ENCODE data around the gene CLDN14. TPM values are rescaled to one million over a fixed set of nuclear protein-coding genes. Genes with fewer than 3 reads are reported as not detected.

Gene CLDN14
- total RNA-seq, 1 donor from 2014 or later, result 3.7 TPM

GRCh38 chr21:36485476-36485875 lies 5.6 kb upstream of the CLDN14 start:
- H3K4me1 ChIP-seq (ENCODE audit: control insufficient read depth in 3 of 3, insufficient read depth in 3 of 3, low read length in 3 of 3), result no peaks in the 10 kb centered on the region
- H3K36me3 ChIP-seq (ENCODE audit: control insufficient read depth in 3 of 3, insufficient read depth in 3 of 3, low read length in 3 of 3), result peaks cover 0 to 2% (median 0%) of the 10 kb centered on the region in 3 donors
- no peak overlapping the region for H3K4me3 ChIP-seq (ENCODE audit: low read length in 3 of 3)
- H3K9ac ChIP-seq (ENCODE audit: low read depth in 1 of 3, low read length in 3 of 3), result no peak overlapping the region
- no peaks in the 10 kb centered on the region for H3K9me3 ChIP-seq (ENCODE audit: control insufficient read depth in 3 of 3, low read length in 3 of 3)
- no peaks in the 10 kb centered on the region for H3K27me3 ChIP-seq (ENCODE audit: control insufficient read depth in 3 of 3, insufficient read depth in 3 of 3, low read length in 3 of 3)
- H3K27ac ChIP-seq (ENCODE audit: low read depth, low read length), result no peak overlapping the region

- no peak overlapping the region for H3K27ac ChIP-seq (ENCODE audit: low read depth, low read length)
- no peaks in the 10 kb centered on the region for H3K9me3 ChIP-seq (ENCODE audit: control insufficient read depth in 3 of 3, low read length in 3 of 3)
- no peak overlapping the region for H3K9ac ChIP-seq (ENCODE audit: low read depth in 1 of 3, low read length in 3 of 3)
- H3K27me3 ChIP-seq (ENCODE audit: control insufficient read depth in 3 of 3, insufficient read depth in 3 of 3, low read length in 3 of 3), result no peaks in the 10 kb centered on the region
- peaks cover 0 to 2% (median 0%) of the 10 kb centered on the region in 3 donors for H3K36me3 ChIP-seq (ENCODE audit: control insufficient read depth in 3 of 3, insufficient read depth in 3 of 3, low read length in 3 of 3)
- no peak overlapping the region for H3K4me3 ChIP-seq (ENCODE audit: low read length in 3 of 3)
- peaks cover 0 to 7% (median 6%) of the 10 kb centered on the region in 3 donors for H3K4me1 ChIP-seq (ENCODE audit: control insufficient read depth in 3 of 3, insufficient read depth in 3 of 3, low read length in 3 of 3)
Observed at GRCh38 chr21:36483095-36483494, 3.2 kb upstream of the CLDN14 start.

GRCh38 chr21:36482673-36483072 lies 2.8 kb upstream of the CLDN14 start:
- Histone ChIP-seq H3K4me1 (ENCODE audit: control insufficient read depth in 3 of 3, insufficient read depth in 3 of 3, low read length in 3 of 3) (peaks cover 0 to 7% (median 6%) of the 10 kb centered on the region in 3 donors), H3K36me3 (ENCODE audit: control insufficient read depth in 3 of 3, insufficient read depth in 3 of 3, low read length in 3 of 3) (peaks cover 0 to 2% (median 0%) of the 10 kb centered on the region in 3 donors), H3K9me3 (ENCODE audit: control insufficient read depth in 3 of 3, low read length in 3 of 3) (no peaks in the 10 kb centered on the region), H3K9ac (ENCODE audit: low read depth in 1 of 3, low read length in 3 of 3) (no peak overlapping the region), H3K27ac (ENCODE audit: low read depth, low read length) (no peak overlapping the region), H3K4me3 (ENCODE audit: low read length in 3 of 3) (no peak overlapping the region), H3K27me3 (ENCODE audit: control insufficient read depth in 3 of 3, insufficient read depth in 3 of 3, low read length in 3 of 3) (no peaks in the 10 kb centered on the region)

GRCh38 chr21:36482181-36482580 lies 2.3 kb upstream of the CLDN14 start:
- no peaks in the 10 kb centered on the region for H3K27me3 ChIP-seq (ENCODE audit: control insufficient read depth in 3 of 3, insufficient read depth in 3 of 3, low read length in 3 of 3)
- H3K36me3 ChIP-seq (ENCODE audit: control insufficient read depth in 3 of 3, insufficient read depth in 3 of 3, low read length in 3 of 3), result peaks cover 0 to 2% (median 0%) of the 10 kb centered on the region in 3 donors
- no peak overlapping the region for H3K27ac ChIP-seq (ENCODE audit: low read depth, low read length)
- H3K9me3 ChIP-seq (ENCODE audit: control insufficient read depth in 3 of 3, low read length in 3 of 3), result no peaks in the 10 kb centered on the region
- no peak overlapping the region for H3K4me3 ChIP-seq (ENCODE audit: low read length in 3 of 3)
- H3K4me1 ChIP-seq (ENCODE audit: control insufficient read depth in 3 of 3, insufficient read depth in 3 of 3, low read length in 3 of 3), result peaks cover 0 to 7% (median 6%) of the 10 kb centered on the region in 3 donors
- no peak overlapping the region for H3K9ac ChIP-seq (ENCODE audit: low read depth in 1 of 3, low read length in 3 of 3)

- no peaks in the 10 kb centered on the region for H3K9me3 ChIP-seq (ENCODE audit: control insufficient read depth in 3 of 3, low read length in 3 of 3)
- H3K4me3 ChIP-seq (ENCODE audit: low read length in 3 of 3), result no peak overlapping the region
- H3K27ac ChIP-seq (ENCODE audit: low read depth, low read length), result no peak overlapping the region
- H3K36me3 ChIP-seq (ENCODE audit: control insufficient read depth in 3 of 3, insufficient read depth in 3 of 3, low read length in 3 of 3), result peaks cover 0 to 2% (median 0%) of the 10 kb centered on the region in 3 donors
- peaks cover 0 to 9% (median 7%) of the 10 kb centered on the region in 3 donors for H3K4me1 ChIP-seq (ENCODE audit: control insufficient read depth in 3 of 3, insufficient read depth in 3 of 3, low read length in 3 of 3)
- no peak overlapping the region for H3K9ac ChIP-seq (ENCODE audit: low read depth in 1 of 3, low read length in 3 of 3)
- no peaks in the 10 kb centered on the region for H3K27me3 ChIP-seq (ENCODE audit: control insufficient read depth in 3 of 3, insufficient read depth in 3 of 3, low read length in 3 of 3)
Observed at GRCh38 chr21:36481639-36482038, 1.7 kb upstream of the CLDN14 start.

GRCh38 chr21:36480618-36481017 lies 696 bp upstream of the CLDN14 start:
- no peaks in the 10 kb centered on the region for H3K9me3 ChIP-seq (ENCODE audit: control insufficient read depth in 3 of 3, low read length in 3 of 3)
- no peak overlapping the region for H3K4me3 ChIP-seq (ENCODE audit: low read length in 3 of 3)
- peaks cover 0 to 9% (median 7%) of the 10 kb centered on the region in 3 donors for H3K4me1 ChIP-seq (ENCODE audit: control insufficient read depth in 3 of 3, insufficient read depth in 3 of 3, low read length in 3 of 3)
- H3K9ac ChIP-seq (ENCODE audit: low read depth in 1 of 3, low read length in 3 of 3), result no peak overlapping the region
- H3K36me3 ChIP-seq (ENCODE audit: control insufficient read depth in 3 of 3, insufficient read depth in 3 of 3, low read length in 3 of 3), result peaks cover 0 to 2% (median 0%) of the 10 kb centered on the region in 3 donors
- no peaks in the 10 kb centered on the region for H3K27me3 ChIP-seq (ENCODE audit: control insufficient read depth in 3 of 3, insufficient read depth in 3 of 3, low read length in 3 of 3)
- H3K27ac ChIP-seq (ENCODE audit: low read depth, low read length), result no peak overlapping the region

- Histone ChIP-seq H3K9me3 (ENCODE audit: control insufficient read depth in 3 of 3, low read length in 3 of 3) (no peaks in the 10 kb centered on the region), H3K27me3 (ENCODE audit: control insufficient read depth in 3 of 3, insufficient read depth in 3 of 3, low read length in 3 of 3) (peaks cover 0 to 2% (median 0%) of the 10 kb centered on the region in 3 donors), H3K36me3 (ENCODE audit: control insufficient read depth in 3 of 3, insufficient read depth in 3 of 3, low read length in 3 of 3) (peaks cover 0 to 2% (median 0%) of the 10 kb centered on the region in 3 donors), H3K9ac (ENCODE audit: low read depth in 1 of 3, low read length in 3 of 3) (no peak overlapping the region), H3K4me3 (ENCODE audit: low read length in 3 of 3) (no peak overlapping the region), H3K4me1 (ENCODE audit: control insufficient read depth in 3 of 3, insufficient read depth in 3 of 3, low read length in 3 of 3) (peaks cover 0 to 9% (median 7%) of the 10 kb centered on the region in 3 donors), H3K27ac (ENCODE audit: low read depth, low read length) (no peak overlapping the region)
Observed at GRCh38 chr21:36478941-36479340, 981 bp downstream of the CLDN14 start.

GRCh38 chr21:36478207-36478701 lies 1.7 kb downstream of the CLDN14 start:
- H3K4me1 ChIP-seq (ENCODE audit: control insufficient read depth in 3 of 3, insufficient read depth in 3 of 3, low read length in 3 of 3), result peaks cover 0 to 9% (median 7%) of the 10 kb centered on the region in 3 donors
- no peak overlapping the region for H3K4me3 ChIP-seq (ENCODE audit: low read length in 3 of 3)
- H3K27me3 ChIP-seq (ENCODE audit: control insufficient read depth in 3 of 3, insufficient read depth in 3 of 3, low read length in 3 of 3), result peaks cover 0 to 2% (median 0%) of the 10 kb centered on the region in 3 donors
- peaks cover 0 to 2% (median 0%) of the 10 kb centered on the region in 3 donors for H3K36me3 ChIP-seq (ENCODE audit: control insufficient read depth in 3 of 3, insufficient read depth in 3 of 3, low read length in 3 of 3)
- no peak overlapping the region for H3K27ac ChIP-seq (ENCODE audit: low read depth, low read length)
- H3K9me3 ChIP-seq (ENCODE audit: control insufficient read depth in 3 of 3, low read length in 3 of 3), result no peaks in the 10 kb centered on the region
- no peak overlapping the region for H3K9ac ChIP-seq (ENCODE audit: low read depth in 1 of 3, low read length in 3 of 3)

GRCh38 chr21:36477559-36477958 lies 2.4 kb downstream of the CLDN14 start:
- H3K4me1 ChIP-seq (ENCODE audit: control insufficient read depth in 3 of 3, insufficient read depth in 3 of 3, low read length in 3 of 3), result peaks cover 0 to 9% (median 7%) of the 10 kb centered on the region in 3 donors
- H3K4me3 ChIP-seq (ENCODE audit: low read length in 3 of 3), result no peak overlapping the region
- H3K36me3 ChIP-seq (ENCODE audit: control insufficient read depth in 3 of 3, insufficient read depth in 3 of 3, low read length in 3 of 3), result peaks cover 0 to 2% (median 0%) of the 10 kb centered on the region in 3 donors
- no peak overlapping the region for H3K9ac ChIP-seq (ENCODE audit: low read depth in 1 of 3, low read length in 3 of 3)
- no peaks in the 10 kb centered on the region for H3K9me3 ChIP-seq (ENCODE audit: control insufficient read depth in 3 of 3, low read length in 3 of 3)
- no peak overlapping the region for H3K27ac ChIP-seq (ENCODE audit: low read depth, low read length)
- H3K27me3 ChIP-seq (ENCODE audit: control insufficient read depth in 3 of 3, insufficient read depth in 3 of 3, low read length in 3 of 3), result peaks cover 0 to 2% (median 0%) of the 10 kb centered on the region in 3 donors

- Histone ChIP-seq H3K4me3 (ENCODE audit: low read length in 3 of 3) (no peak overlapping the region), H3K27me3 (ENCODE audit: control insufficient read depth in 3 of 3, insufficient read depth in 3 of 3, low read length in 3 of 3) (peaks cover 0 to 2% (median 0%) of the 10 kb centered on the region in 3 donors), H3K9me3 (ENCODE audit: control insufficient read depth in 3 of 3, low read length in 3 of 3) (peaks cover 0 to 2% (median 0%) of the 10 kb centered on the region in 3 donors), H3K27ac (ENCODE audit: low read depth, low read length) (no peak overlapping the region), H3K9ac (ENCODE audit: low read depth in 1 of 3, low read length in 3 of 3) (no peak overlapping the region), H3K4me1 (ENCODE audit: control insufficient read depth in 3 of 3, insufficient read depth in 3 of 3, low read length in 3 of 3) (peaks cover 0 to 9% (median 7%) of the 10 kb centered on the region in 3 donors), H3K36me3 (ENCODE audit: control insufficient read depth in 3 of 3, insufficient read depth in 3 of 3, low read length in 3 of 3) (peaks cover 0 to 2% (median 0%) of the 10 kb centered on the region in 3 donors)
Observed at GRCh38 chr21:36477001-36477400, 2.9 kb downstream of the CLDN14 start.

Data from skeletal muscle tissue (tissue), 4 donors.